ENCODE results near the gene YTHDC1.
A peak's percentile ranks its signal among the peaks of the same experiment; 100 is the strongest.
"Not testable (repeated sequence)": the region's sequence is repeated elsewhere in the genome, so short reads cannot be mapped to it uniquely, and the experiment has no call there.

YTHDC1 gene

DNA sequence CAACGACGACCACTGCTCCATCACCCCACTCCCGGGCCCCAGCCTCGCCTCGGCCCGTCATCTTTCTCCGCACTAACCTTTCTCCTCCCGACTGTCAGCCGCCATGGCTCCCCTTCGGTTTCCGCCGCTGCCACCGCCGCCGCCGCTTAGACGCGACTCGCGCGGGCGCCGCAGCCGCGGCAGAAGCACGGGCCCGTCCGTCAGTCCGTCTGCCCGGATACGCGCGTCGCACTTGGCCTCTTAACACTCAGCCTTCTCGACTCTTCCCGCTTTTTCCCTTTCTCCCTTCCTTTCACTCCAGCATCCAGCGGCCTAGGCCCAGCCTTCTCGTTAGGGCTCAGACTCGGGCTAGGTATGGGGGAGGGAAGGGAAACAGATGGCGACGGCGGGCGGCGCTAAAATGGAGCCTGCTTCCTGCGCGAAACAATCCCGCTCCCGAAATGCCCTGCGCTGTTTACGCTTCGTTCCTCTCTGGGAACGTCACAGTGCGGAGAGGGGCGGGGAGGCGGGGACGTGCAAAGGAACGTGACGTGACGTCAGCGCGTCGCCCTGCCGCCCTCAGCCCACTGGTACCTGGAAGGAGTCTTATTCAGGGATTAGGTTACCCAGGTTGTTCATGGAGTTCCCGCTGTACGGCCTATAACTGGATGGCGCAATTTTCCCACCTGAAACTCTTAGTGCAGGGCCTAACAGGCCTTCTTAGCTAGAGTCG lies at the start of gene YTHDC1:
Gene YTHDC1 (minus strand): TSS at position 442 of the 712 bp plus-strand sequence. CDS start 337 bp downstream, at position 105.
- DNase-seq (ENCODE audit: low read depth, low spot score) = peak; percentile 91

DNA sequence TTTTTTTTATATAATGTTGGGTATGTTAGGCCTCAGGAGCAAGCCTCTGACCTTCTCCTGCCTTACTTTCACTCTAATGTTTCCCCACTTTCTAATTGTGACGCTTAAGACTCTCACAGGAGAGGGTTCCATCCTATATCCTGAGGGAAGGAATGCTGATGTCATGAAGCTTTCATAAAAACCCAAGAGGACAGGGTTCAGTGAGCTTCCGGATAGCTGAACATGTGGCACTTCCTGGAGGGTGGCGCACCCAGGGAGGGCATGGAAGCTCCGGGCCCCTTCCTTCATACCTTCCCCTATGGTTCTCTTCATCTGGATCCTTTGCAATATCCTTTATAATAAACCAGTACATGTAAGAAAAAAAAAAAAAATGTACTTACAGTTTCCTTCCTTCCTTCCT lies 49.4 kb upstream of the YTHDC1 start:
- DNase-seq (ENCODE audit: low read depth, low spot score) = no peak

DNA sequence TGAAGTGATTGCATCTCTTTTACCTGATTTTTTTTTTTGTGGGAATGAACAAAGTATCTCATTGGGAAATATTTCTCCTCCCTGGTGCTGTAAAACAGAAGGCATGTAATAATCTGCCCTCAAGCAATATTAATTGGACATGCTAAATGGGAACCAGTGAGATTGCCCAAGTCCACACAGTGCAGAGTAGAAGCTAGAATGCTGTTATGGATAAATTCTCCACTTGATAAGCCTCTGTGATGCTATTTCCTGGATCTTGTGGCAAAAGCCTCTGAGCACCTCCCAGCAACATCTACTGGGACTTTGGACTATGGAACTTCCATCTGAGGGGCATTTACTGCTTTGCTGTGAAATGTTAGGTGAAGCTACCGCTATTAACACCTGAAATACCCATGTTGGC lies 46.9 kb upstream of the YTHDC1 start:
- DNase-seq (ENCODE audit: low read depth, low spot score) = no peak

DNA sequence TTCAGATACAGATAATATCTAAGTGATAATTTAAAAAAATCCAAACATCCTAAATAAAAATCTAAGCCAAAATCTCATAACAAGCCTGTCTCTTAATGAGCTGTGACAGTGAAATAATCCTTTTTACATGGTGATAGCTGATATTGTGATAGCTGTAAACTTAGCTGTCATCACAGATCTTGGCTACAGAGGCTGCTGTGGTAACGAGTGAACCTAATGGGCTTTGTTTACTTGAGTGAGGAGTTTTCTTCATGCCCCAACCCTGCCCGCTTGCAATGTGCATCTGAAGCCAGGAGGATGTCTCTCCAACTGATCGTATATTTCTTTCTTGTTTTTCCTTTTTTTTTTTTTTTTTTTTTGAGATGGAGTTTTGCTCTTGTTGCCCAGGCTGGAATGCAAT lies 41.5 kb upstream of the YTHDC1 start:
- no peak for DNase-seq (ENCODE audit: low read depth, low spot score)

DNA sequence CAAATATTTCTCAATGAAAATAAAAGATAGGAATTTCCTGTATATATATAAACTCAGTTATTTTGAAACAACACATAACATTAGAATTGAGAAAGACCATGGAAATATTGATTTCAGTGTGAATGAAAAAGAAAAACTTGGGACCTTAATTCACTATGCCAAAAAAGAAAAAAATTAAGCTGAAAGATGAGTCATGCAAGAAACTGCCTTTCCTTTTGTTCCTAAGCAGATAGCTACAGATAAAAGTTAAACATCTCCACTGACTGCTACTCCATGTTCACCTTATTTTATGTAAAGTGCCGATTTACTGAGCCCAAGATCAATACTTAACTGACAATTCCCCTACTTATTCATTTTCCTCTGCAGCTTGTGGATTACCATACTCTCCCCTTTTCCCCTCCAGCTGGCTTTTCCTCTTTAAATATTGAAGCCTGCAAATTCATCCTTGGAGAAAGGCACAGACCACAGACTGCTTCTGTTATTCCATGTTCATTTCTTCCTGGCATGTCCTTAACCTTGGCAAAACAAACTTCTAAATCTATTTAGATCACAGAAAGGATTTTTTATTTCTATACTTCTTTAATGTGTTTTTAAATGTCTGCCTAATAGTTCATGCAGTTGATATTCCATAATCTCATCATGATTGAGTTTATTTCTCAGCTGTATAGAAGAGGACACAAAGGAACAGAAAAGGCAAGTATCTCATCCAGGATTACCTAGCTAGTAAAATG lies 40.5 kb upstream of the YTHDC1 start:
- no peak for DNase-seq (ENCODE audit: low read depth, low spot score)

DNA sequence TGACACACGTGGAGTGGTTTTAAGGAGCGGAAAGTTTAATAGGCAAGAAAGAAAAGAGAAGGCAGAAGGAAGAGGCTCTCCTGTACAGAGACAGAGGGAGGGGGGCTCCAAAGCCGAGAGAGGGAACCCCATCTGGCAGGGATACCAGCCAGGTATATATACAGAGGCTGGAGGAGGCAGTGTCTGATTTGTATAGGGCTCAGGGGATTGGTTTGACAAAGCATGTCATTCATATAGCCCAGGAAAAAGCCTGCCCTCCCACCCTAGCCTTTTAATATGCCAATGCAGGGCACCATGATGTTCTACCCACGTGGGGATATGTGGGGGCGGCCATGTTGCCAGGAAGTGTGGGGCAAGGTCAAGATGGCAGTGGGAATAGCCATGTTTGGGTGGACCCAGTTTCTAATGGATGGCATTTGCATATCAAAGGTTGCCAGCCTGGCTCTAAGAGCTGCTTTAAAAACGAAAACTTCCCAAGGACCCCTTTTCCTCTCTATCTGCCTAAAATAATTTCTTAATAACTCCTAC lies 39.6 kb upstream of the YTHDC1 start:
- not testable (repeated sequence) for DNase-seq (ENCODE audit: low read depth, low spot score)

DNA sequence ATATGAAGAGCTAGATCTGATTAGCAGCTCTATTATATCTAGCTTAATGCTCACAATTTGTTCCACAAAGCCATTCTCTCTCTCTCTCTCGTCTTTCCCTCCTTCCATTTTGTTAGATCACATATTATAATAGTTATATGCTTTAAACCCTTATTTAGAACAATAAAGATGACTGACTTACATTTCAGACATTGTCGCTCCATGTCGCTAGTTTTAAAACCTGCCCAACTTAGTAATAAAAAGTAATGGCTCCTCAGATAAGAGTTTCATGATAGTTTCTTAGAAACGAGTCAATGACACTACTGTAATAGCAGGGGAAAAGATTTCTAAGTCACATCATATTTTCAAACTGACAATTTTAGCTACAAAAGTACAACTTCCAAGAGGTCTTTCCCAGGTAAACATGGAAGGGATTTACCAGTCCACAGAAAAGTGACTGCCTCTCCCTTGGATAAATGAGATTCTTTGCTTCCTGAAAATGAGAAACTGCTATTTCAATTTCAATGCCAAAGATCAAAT lies 38.5 kb upstream of the YTHDC1 start:
- DNase-seq (ENCODE audit: low read depth, low spot score) = no peak

DNA sequence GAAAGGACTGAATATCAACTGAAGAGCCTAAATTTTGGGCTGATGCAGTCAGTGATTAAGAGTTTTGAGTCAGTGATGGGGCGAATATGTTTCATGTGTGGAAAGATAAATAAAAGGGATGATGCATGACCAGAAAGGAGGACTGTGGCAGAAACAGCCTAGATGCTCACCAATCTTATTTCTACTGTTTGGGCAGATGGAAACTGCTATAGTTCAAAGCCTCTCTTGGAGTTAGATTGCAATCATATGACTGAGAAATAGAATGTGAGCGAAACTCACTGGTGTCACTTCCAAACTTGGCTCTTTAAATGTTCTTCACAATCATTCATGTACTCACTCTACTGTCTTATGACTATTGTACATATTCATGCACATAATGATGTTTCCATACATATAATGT lies 35.4 kb upstream of the YTHDC1 start:
- DNase-seq (ENCODE audit: low read depth, low spot score) = no peak

DNA sequence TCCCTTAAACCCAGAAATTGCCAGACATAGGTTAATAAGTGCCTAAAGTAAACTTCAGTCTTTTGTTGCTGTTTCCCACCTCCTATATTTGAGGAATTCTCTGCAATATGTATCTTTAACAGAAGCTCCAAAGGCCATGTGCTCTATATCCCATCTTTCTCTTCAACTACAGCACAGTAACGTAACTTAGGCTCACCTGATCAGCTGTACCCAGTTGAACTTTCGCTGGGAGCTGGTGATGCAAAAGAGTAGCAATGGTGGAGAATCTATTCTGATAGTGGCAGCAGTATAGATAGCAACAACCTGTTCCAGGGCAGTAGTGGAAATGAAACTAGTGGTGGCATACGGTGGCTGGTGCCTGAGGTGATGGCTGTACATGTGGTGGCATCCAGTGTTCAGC lies 33.2 kb upstream of the YTHDC1 start:
- DNase-seq (ENCODE audit: low read depth, low spot score) = no peak

DNA sequence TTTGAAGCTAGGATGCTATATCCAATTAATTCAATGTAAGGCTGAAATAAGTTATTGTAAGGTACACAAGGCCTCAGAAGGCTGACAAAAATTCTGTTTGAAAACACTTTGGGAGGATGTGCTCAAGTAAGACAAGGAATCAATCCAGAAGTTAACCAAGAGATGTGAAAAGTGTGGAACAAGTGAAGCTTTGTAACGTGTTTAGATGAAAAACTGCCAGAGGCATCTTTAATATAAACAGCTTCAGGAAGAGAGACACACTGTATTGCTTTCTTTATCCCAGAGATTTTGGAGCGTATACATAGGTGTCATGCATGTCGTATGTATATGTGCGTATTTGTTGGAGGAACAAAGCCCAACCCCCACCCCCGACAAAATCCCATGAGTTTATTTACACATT lies 28.3 kb upstream of the YTHDC1 start:
- no peak for DNase-seq (ENCODE audit: low read depth, low spot score)

DNA sequence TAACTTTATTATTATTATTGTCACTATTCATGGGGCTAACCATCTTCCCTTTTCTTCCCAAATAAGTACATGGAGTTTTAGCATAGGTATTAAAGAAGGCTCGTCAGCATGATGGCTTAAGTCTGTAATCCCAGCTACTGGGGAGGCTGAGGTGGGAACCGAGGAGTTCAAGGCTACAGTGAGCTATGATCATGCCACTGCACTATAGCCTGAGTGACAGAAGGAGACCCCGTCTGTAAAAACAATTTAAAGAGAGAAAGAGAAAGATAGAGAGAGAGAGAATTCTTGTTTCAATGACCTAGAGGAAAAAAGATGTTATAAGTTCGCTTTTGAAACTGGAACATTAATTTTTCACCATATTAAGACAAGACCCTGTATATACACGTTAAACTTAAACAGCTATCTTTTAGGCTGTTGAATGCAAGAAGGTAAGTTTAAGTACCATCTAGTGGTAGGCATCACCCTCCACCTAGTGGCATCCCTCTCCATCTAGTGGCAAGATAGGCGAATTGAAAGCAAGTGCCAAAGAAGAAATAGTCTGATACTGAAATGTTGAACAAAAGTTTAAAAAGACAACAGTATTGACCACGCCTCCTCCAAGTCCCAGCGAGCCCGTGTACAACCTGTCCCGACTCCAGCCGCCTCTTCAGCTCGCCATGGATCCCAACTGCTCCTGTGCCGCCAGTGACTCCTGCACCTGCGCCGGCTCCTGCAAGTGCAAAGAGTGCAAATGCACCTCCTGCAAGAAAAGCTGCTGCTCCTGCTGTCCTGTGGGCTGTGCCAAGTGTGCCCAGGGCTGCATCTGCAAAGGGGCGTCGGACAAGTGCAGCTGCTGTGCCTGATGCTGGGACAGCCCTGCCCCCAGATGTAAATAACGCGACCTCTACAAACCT lies 26.0 kb upstream of the YTHDC1 start:
- no peak for DNase-seq (ENCODE audit: low read depth, low spot score)

DNA sequence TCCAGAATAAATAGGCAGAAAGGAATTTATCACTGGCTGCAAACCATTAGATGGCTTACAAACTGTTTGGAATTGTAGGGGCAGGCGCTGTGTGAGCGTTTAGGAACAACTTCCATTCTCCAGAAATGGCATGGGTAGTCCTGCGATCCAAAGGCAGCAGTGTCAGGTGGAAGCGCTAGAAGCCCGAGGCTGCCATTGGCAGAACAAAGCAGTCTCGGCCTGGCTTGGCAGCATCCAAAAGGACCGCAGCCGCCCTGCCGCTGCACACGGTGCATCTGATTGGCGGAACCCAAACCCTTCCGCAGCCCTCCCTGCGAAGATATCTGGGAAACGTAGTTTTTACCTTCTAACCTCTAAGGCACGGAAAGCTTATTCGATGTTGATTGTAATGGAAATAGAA lies 23.6 kb upstream of the YTHDC1 start:
- DNase-seq (ENCODE audit: low read depth, low spot score) = peak; percentile 19

DNA sequence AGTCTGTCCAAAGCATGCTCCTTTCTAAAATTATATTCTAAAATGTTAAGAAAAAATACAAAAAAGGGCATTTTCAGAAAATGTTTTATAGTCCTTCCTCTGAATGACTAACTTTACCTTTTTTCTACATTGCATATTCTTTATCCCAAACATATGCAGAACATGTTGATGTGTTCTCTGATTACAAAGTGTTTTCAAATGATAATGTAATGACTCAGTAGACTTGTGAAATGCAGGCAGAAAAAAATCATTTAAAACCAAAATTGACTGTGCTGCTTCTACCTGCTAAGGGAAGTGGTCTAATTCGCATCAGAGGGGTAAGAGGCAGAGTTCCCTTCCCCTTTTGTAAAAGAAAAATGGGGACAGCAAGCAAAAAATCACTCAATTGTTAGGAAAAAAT lies 22.7 kb upstream of the YTHDC1 start:
- DNase-seq (ENCODE audit: low read depth, low spot score) = no peak

DNA sequence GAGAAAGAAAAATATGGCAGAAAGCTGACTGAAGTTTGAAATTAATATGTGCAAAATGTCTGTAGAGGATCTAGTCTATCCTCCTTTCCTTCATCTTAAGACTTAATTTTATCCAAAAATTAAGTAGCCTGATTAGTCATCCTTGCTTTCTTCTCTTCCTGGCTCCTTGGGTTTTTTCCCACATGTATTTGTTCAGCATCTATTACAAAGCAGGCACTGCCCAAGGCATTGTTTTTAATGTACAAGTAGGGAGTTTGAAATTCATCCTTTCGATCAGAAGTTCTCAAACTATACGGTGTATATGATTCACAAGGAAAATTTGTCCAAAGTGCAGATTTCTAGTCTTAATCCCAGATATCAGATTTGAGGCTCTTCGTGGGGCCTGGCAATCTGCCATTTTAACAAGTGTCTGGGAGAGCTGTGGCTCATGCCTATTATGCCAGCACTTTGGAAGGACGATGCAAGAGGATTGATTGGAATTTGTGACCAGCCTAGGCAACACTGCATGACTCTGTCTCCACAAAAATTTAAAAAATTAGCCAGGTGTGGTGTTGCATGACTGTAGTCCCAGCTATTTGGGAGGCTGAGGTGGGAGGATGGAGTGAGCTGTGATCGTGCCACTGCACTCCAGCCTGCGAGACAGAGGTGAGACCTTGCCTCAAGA lies 19.4 kb upstream of the YTHDC1 start:
- DNase-seq (ENCODE audit: low read depth, low spot score) = no peak

DNA sequence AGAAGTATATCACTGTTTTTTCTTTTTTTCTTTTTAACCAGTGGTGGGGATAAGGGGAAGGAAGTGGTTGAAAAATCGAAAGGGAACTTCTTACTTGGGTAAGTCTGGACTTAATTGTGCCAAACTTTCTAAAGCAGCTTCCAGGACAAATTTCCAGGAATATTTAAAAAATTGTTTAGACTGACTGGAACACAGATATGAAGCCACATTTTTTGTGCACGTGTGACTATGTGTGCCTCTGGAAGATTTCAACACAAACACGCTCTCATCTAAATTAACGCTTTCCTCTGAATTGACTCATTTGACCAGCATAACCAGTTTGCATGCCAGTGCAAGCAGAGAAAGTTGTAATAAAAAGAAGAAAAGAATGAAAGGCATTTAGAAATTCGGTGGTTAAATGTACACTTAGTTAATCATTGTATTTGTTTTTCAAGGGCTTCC lies 18.8 kb upstream of the YTHDC1 start:
- DNase-seq (ENCODE audit: low read depth, low spot score) = no peak

DNA sequence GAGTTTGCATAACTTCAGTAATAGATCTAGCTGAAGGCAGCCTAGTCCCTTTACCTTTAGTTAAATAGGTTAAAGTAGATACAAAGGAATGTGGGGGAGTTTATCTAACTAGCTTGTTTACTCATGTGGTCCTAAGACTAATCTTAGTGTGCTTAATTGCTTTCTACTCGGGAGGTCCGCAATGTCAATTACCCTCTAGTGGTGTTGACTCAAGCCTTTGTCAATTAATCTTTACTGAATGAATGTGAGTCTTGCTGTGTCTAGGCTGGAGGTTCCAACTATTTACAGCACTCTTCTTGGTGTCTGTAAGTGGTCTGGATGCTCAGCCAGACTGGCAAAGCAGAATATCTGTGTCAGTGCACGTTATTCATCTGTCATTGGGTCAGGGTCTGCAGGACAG lies 17.9 kb upstream of the YTHDC1 start:
- no peak for DNase-seq (ENCODE audit: low read depth, low spot score)

DNA sequence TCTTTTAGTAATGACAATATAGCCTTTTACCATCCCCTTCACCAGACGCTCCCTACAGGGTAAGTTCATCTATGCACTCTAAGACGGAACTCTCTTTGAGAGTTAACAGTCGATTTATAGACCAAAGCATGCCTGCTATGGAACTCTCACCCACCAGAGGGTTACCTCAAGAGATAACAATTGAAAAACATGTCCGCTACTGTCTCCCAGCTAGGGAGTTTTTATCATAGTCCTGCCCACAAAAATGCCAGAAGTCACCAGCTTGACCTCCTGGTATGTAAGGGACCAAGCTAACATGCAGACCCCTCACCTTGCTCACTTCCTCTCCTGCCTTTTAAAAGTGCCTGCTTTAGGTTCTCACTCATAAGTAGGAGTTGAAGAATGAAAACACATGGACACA lies 16.7 kb upstream of the YTHDC1 start:
- no peak for DNase-seq (ENCODE audit: low read depth, low spot score)

DNA sequence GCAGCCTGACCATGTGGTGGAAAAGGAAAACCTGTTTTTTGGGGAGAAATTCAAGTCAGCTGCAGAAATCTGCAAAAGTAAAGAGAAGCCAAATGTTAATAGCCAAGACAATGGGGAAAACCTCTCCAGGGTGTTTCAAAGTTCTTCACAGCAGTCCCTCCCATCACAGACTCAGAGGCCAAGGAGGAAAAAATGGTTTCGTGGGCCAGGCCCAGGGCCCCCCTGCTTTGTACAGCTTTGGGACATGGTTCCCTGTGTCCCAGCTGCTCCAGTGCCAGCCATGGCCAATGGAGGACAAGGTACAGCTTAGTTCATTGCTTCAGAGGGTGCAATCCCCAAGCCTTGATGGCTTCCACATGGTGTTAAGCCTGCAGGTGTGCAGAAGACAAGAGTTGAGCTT lies 15.2 kb upstream of the YTHDC1 start:
- DNase-seq (ENCODE audit: low read depth, low spot score) = no peak

DNA sequence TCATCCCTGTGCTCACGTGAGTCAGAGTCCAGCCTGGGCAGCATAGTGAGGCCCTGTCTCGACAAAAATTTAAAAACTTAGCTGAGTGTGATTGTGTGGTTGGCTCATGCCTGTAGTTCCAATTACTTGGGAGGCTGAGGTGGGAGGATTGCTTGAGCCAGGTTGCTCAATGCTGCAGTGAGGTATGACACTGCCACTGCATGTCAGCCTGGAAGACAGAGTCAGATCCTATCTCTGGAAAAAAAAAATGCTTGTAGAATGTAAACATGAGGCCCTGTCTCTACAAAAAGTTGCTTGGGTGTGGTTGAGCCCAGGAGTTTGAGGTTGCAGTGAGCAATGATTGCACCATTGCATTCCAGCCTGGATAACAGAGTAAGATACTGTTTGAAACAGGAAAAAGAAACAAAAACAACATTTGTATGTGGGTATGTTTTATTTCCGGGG lies 11.3 kb upstream of the YTHDC1 start:
- no peak for DNase-seq (ENCODE audit: low read depth, low spot score)

DNA sequence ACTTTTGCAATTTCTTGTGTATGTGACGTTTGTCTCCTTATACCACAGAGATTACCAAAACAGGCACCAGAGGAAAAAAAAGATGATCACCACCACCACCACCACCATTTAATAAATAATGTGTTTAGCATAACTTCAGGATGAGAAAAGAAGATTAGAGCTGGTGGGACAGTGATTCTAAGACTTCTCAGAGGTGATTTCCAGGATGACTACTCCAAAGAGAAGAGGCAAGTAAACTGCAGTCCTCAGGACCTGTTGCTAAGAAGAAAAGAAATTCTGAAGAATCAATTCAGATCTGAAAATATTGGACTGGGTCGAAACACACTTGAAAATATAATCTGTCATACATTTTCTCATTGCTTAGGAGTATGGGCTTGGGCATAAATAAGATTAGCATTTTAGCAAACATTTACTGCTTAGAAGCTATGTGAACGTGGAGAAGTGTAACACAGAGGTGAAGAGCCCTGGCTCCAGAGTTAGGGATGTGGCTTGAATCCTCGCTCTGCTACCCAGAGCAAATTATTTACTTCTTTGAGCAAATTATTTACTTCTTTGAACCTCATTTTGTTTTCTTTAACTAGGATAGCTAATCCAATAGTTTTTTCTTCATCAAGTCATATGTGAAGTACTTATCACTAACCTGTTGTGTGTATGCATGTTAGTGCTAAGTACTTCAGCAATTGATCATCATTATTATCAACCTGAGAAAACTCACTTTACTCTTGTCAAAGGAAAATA lies 10.5 kb upstream of the YTHDC1 start:
- no peak for DNase-seq (ENCODE audit: low read depth, low spot score)
